Cardiac fibroblast (primary cell): ENCODE data around the gene ZNF423.
"Not testable (repeated sequence)": the region's sequence is repeated elsewhere in the genome, so short reads cannot be mapped to it uniquely, and the experiment has no call there.

Source experiments
- DNase-seq, 2 donors: peaks; one replicate each; pipeline versions ENCODE4 v3.0.0 to v3.0.0-alpha.2; 2010; ENCODE audit warnings: low read depth in 2 of 2
- H3K4me3 ChIP-seq, 2 donors: replicated peaks in 1 of 2; 1 replicate in 1 of 2; 2 replicates in 1 of 2; pipeline ENCODE4 v1.5.1; 2011; ENCODE audit warnings: low read depth in 2 of 2, low read length in 2 of 2, mild to moderate bottlenecking in 2 of 2, moderate library complexity in 1 of 2
- CTCF ChIP-seq: IDR thresholded peaks from one replicate; pipeline ENCODE4 v1.5.1; 2011; ENCODE audit warnings: low read depth, mild to moderate bottlenecking, low read length, inconsistent platforms

ZNF423 gene

GRCh38 chr16:49681217-49681883, 174.6 kb downstream of the ZNF423 start:
- DNase-seq: no peak
- no peak overlapping the region for H3K4me3 ChIP-seq
- TF ChIP-seq CTCF: no peak

- DNase-seq: no peak
- H3K4me3 ChIP-seq: no peak overlapping the region
- no peak for TF ChIP-seq CTCF
These were observed 176.8 kb downstream of the ZNF423 start for GRCh38 chr16:49679095-49679494.

GRCh38 chr16:49677661-49678060, 178.3 kb downstream of the ZNF423 start:
- not testable (repeated sequence) for DNase-seq, H3K4me3 ChIP-seq

GRCh38 chr16:49675413-49675812, 180.5 kb downstream of the ZNF423 start:
- TF ChIP-seq CTCF: no peak
- H3K4me3 ChIP-seq: no peak overlapping the region
- no peak for DNase-seq

GRCh38 chr16:49674990-49675389, 180.9 kb downstream of the ZNF423 start:
- H3K4me3 ChIP-seq: no peak overlapping the region
- TF ChIP-seq CTCF: no peak
- no peak for DNase-seq

- no peak for TF ChIP-seq CTCF
- no peak overlapping the region for H3K4me3 ChIP-seq
- no peak for DNase-seq
These were observed 181.5 kb downstream of the ZNF423 start for GRCh38 chr16:49674351-49674851.

GRCh38 chr16:49673442-49673841, 182.5 kb downstream of the ZNF423 start:
- TF ChIP-seq CTCF: no peak
- DNase-seq: no peak
- no peak overlapping the region for H3K4me3 ChIP-seq
